GM12873 (cell line): ENCODE data around the gene LLGL2.

Experiments
- CTCF ChIP-seq: IDR thresholded peaks from 2 replicates; pipeline ENCODE4 v1.5.1; 2012; ENCODE audit warnings: low read depth, mild to moderate bottlenecking, moderate library complexity, low read length, control low read depth; ENCODE audit not compliant: insufficient read depth; ENCODE audit errors: missing control alignments

The LLGL2 gene

GRCh38 chr17:75494326-75494877 is 31.1 kb upstream of the LLGL2 start:
- no peak for TF ChIP-seq CTCF

GRCh38 chr17:75496005-75496404 is 29.5 kb upstream of the LLGL2 start:
- no peak for TF ChIP-seq CTCF

GRCh38 chr17:75498039-75498725 is 27.3 kb upstream of the LLGL2 start:
- TF ChIP-seq CTCF: no peak

GRCh38 chr17:75498726-75499213 is 26.7 kb upstream of the LLGL2 start:
- no peak for TF ChIP-seq CTCF

- no peak for TF ChIP-seq CTCF
Measured at GRCh38 chr17:75499313-75500022, 26.0 kb upstream of the LLGL2 start.

GRCh38 chr17:75500419-75501216 is 24.9 kb upstream of the LLGL2 start:
- TF ChIP-seq CTCF: no peak
